Lower leg skin (tissue), 4 donors: Measurements from ENCODE around the gene ARHGAP29. TPM values are rescaled to one million over a fixed set of nuclear protein-coding genes. Genes with fewer than 3 reads are reported as not detected.
"Not testable (repeated sequence)": the region's sequence is repeated elsewhere in the genome, so short reads cannot be mapped to it uniquely, and the experiment has no call there.

Experiments used
- DNase-seq, 2 donors: peaks; one replicate each; pipeline ENCODE4 v3.0.0-alpha.2; 2019; ENCODE audit warnings: low spot score in 2 of 2
- H3K4me3 ChIP-seq: fragments of 200-600 bp; sonication (generic); 2 replicates; pipeline ENCODE4 v1.5.1; 2017; ENCODE audit warnings: mild to moderate bottlenecking, low read depth; ENCODE audit not compliant: poor library complexity, severe bottlenecking
- CTCF ChIP-seq, 3 donors: fragments of 450-650 bp; IDR thresholded peaks; one replicate each; pipeline ENCODE4 v1.5.1; 2016; ENCODE audit warnings: antibody characterized with exemption in 3 of 3, mild to moderate bottlenecking in 3 of 3, moderate library complexity in 2 of 3
- POLR2A ChIP-seq, 2 donors: fragments of 450-650 bp; IDR thresholded peaks; one replicate each; pipeline ENCODE4 v1.6.1; 2016 to 2017; ENCODE audit warnings: antibody characterized with exemption in 2 of 2, mild to moderate bottlenecking in 1 of 2, moderate library complexity in 1 of 2
- WGBS, 2 donors: methylation state at CpG; one replicate each; pipeline ENCODE4 v1.1.5; 2018; 5-methylcytosine and 5-hydroxymethylcytosine counted together
- intact Hi-C: fragments of 100-400 bp; cut with DNase I; formaldehyde crosslinking; loops from one replicate; pipeline ENCODE4 v1.15.0; 2023; ENCODE audit warnings: low total_unique reads
- total RNA-seq, 4 donors: library from RNA; depleted of rRNA; stranded (reverse); fragments of >200 nt; gene quantifications; one replicate each; pipeline ENCODE4 v1.1.0, GENCODE V29; 2016

ARHGAP29 gene
- total RNA-seq, 4 donors from 2014 or later = 30.1 to 49.5 (median 33.9) TPM

- no peak for DNase-seq
- intact Hi-C loops = no loop called here
- TF ChIP-seq CTCF (IDR thresholded peaks at IDR 0.05) (no peak), POLR2A (IDR thresholded peaks at IDR 0.05) (no peak)
- no peak overlapping the region for H3K4me3 ChIP-seq
These were observed 58.5 kb downstream of the ARHGAP29 start for GRCh38 chr1:94178901-94179300.

GRCh38 chr1:94169126-94169525 lies 68.3 kb downstream of the ARHGAP29 start:
- TF ChIP-seq CTCF (IDR thresholded peaks at IDR 0.05) (no peak), POLR2A (IDR thresholded peaks at IDR 0.05) (no peak)
- no peak for DNase-seq
- WGBS, 2 donors = 86 to 87% methylated on average over 3 of the region's 3 CpGs
- intact Hi-C loops = no loop called here
- no peak overlapping the region for H3K4me3 ChIP-seq

- intact Hi-C loops = no loop called here
- TF ChIP-seq POLR2A (IDR thresholded peaks at IDR 0.05) (no peak), CTCF (IDR thresholded peaks at IDR 0.05) (no peak)
- 93 to 99% methylated on average over 5 of the region's 5 CpGs for WGBS, 2 donors
- DNase-seq = no peak
- no peak overlapping the region for H3K4me3 ChIP-seq
These were observed 71.5 kb downstream of the ARHGAP29 start for GRCh38 chr1:94165843-94166242.

GRCh38 chr1:94164885-94165284 lies 72.5 kb downstream of the ARHGAP29 start:
- H3K4me3 ChIP-seq, intact Hi-C loops: not testable (repeated sequence)
- 87 to 90% methylated on average over 2 of the region's 2 CpGs for WGBS, 2 donors

GRCh38 chr1:94164121-94164520 lies 73.3 kb downstream of the ARHGAP29 start:
- intact Hi-C loops, DNase-seq, H3K4me3 ChIP-seq: not testable (repeated sequence)
- 23 to 40% methylated on average over 1 of the region's 1 CpG for WGBS, 2 donors

More at GRCh38 chr1:94164885-94165284, 72.5 kb downstream of the ARHGAP29 start:
- not testable (repeated sequence) for DNase-seq

- intact Hi-C loops, DNase-seq, H3K4me3 ChIP-seq: not testable (repeated sequence)
- 93 to 94% methylated on average over 5 of the region's 5 CpGs for WGBS, 2 donors
These were observed 74.1 kb downstream of the ARHGAP29 start for GRCh38 chr1:94163249-94163648.

- H3K4me3 ChIP-seq = no peak overlapping the region
- no peak for DNase-seq
- intact Hi-C loops = no loop called here
- WGBS, 2 donors = 20 to 30% methylated on average over 4 of the region's 4 CpGs
- TF ChIP-seq POLR2A (IDR thresholded peaks at IDR 0.05) = no peak
- TF ChIP-seq CTCF (IDR thresholded peaks at IDR 0.05) = no peak
These were observed 76.6 kb downstream of the ARHGAP29 start for GRCh38 chr1:94160811-94161210.
